ENCODE results near the gene KLHDC1.
"Not testable (repeated sequence)": the region's sequence is repeated elsewhere in the genome, so short reads cannot be mapped to it uniquely, and the experiment has no call there.

KLHDC1 gene

GRCh38 chr14:49727171-49727570 lies 34.3 kb downstream of the KLHDC1 start:
- no peak for DNase-seq

GRCh38 chr14:49732896-49733295 lies 40.0 kb downstream of the KLHDC1 start:
- DNase-seq = no peak

GRCh38 chr14:49733836-49734235 lies 40.9 kb downstream of the KLHDC1 start:
- DNase-seq = no peak

GRCh38 chr14:49735669-49736068 lies 42.7 kb downstream of the KLHDC1 start:
- DNase-seq = not testable (repeated sequence)

- DNase-seq = no peak
Observed at GRCh38 chr14:49745191-49745590, 52.3 kb downstream of the KLHDC1 start.

GRCh38 chr14:49746476-49746875 lies 53.6 kb downstream of the KLHDC1 start:
- not testable (repeated sequence) for DNase-seq

GRCh38 chr14:49754570-49755097 lies 61.7 kb downstream of the KLHDC1 start:
- DNase-seq = no peak

- DNase-seq = no peak
Observed at GRCh38 chr14:49755378-49755777, 62.5 kb downstream of the KLHDC1 start.

- no peak for DNase-seq
Observed at GRCh38 chr14:49761839-49762551, 69.1 kb downstream of the KLHDC1 start.

GRCh38 chr14:49766839-49767238 lies 73.9 kb downstream of the KLHDC1 start:
- DNase-seq = no peak

GRCh38 chr14:49767270-49767570 lies 74.3 kb downstream of the KLHDC1 start:
- DNase-seq = no peak

- peak; percentile 90 for DNase-seq
Observed at GRCh38 chr14:49767571-49768300, 74.8 kb downstream of the KLHDC1 start, which contains the start of gene KLHDC2. TSS of gene KLHDC2 (plus strand) at chr14:49768153. CDS start at chr14:49768469, 316 bp downstream.

- peak; percentile 39 for DNase-seq
Observed at GRCh38 chr14:49768301-49769121, 75.6 kb downstream of the KLHDC1 start.

GRCh38 chr14:49769171-49769570 lies 76.3 kb downstream of the KLHDC1 start:
- DNase-seq = peak; percentile 51

GRCh38 chr14:49769581-49770211 lies 76.8 kb downstream of the KLHDC1 start:
- no peak for DNase-seq

GRCh38 chr14:49770212-49770817 lies 77.4 kb downstream of the KLHDC1 start:
- no peak for DNase-seq

GRCh38 chr14:49771691-49772090 lies 78.8 kb downstream of the KLHDC1 start:
- DNase-seq = not testable (repeated sequence)

GRCh38 chr14:49774106-49774505 lies 81.2 kb downstream of the KLHDC1 start:
- no peak for DNase-seq

- no peak for DNase-seq
Observed at GRCh38 chr14:49778421-49778820, 85.5 kb downstream of the KLHDC1 start.

GRCh38 chr14:49781040-49781439 lies 88.1 kb downstream of the KLHDC1 start:
- not testable (repeated sequence) for DNase-seq

GRCh38 chr14:49783394-49784014 lies 90.6 kb downstream of the KLHDC1 start:
- DNase-seq = no peak

- DNase-seq = no peak
Observed at GRCh38 chr14:49786315-49786714, 93.4 kb downstream of the KLHDC1 start.
